Panc1 (cell line): Measurements from ENCODE around the gene KRT1. TPM values are rescaled to one million over a fixed set of nuclear protein-coding genes. Genes with fewer than 3 reads are reported as not detected.

Experiments
- ATAC-seq: fragments of 200-7000 bp; cut with Tn5 transposase; 2 replicates; pipeline ENCODE4 v1.9.1; 2020; ENCODE audit warnings: mild to moderate bottlenecking, moderate library complexity
- BruUV-seq: library from RNA; stranded (reverse); fragments of 400-500 nt; replicated peaks from 2 replicates; lab custom pipeline; 2021; lab: Mats Ljungman, UMichigan
- CTCF ChIA-PET: fragments of 300-600 bp; sonication (Branson Sonifier 250); formaldehyde crosslinking; loops from one replicate; lab custom pipeline; 2022; ENCODE audit warnings: antibody characterized with exemption; lab: Charles Lee
- POLR2A ChIA-PET: fragments of 300-600 bp; sonication (Branson Sonifier 250); formaldehyde crosslinking; loops from one replicate; lab custom pipeline; 2022; ENCODE audit warnings: antibody characterized with exemption; lab: Charles Lee
- DNase-seq: peaks from one replicate; pipeline ENCODE4 v3.0.0-alpha.2; 2010; ENCODE audit warnings: low read depth, low spot score
- H3K27ac ChIP-seq: 2 replicates; pipeline ENCODE4 v1.5.1; 2011; ENCODE audit warnings: mild to moderate bottlenecking, low read length, inconsistent platforms
- H3K27me3 ChIP-seq: fragments of 200-500 bp; sonication (Bioruptor generic); 2 replicates; pipeline ENCODE4 v1.6.0; 2014; ENCODE audit warnings: low read length, inconsistent platforms; ENCODE audit not compliant: control insufficient read depth, insufficient read depth
- H3K36me3 ChIP-seq: fragments of 200-500 bp; sonication (Bioruptor generic); 2 replicates; pipeline ENCODE4 v1.5.1; 2014; ENCODE audit warnings: inconsistent platforms, mild to moderate bottlenecking, low read length, moderate library complexity; ENCODE audit not compliant: control insufficient read depth, insufficient read depth
- H3K4me1 ChIP-seq: 2 replicates; pipeline ENCODE4 v1.5.1; 2011; ENCODE audit warnings: inconsistent platforms, mild to moderate bottlenecking, low read length, moderate library complexity; ENCODE audit not compliant: control insufficient read depth, insufficient read depth
- H3K4me3 ChIP-seq, 2 experiments: 2 replicates each; pipeline ENCODE4 v1.5.1; 2011 to 2012; ENCODE audit warnings: low read depth in 2 of 2, low read length in 2 of 2, mild to moderate bottlenecking in 2 of 2, inconsistent platforms in 1 of 2, moderate library complexity in 1 of 2
- H3K9me3 ChIP-seq: fragments of 200-500 bp; sonication (Bioruptor generic); 2 replicates; pipeline ENCODE4 v1.5.1; 2014; ENCODE audit warnings: low read depth, mild to moderate bottlenecking, inconsistent platforms, low read length, moderate library complexity; ENCODE audit not compliant: control insufficient read depth, insufficient read depth
- CTCF ChIP-seq: fragments of 450-650 bp; IDR thresholded peaks from 2 replicates; pipeline ENCODE4 v1.5.1; 2017; ENCODE audit warnings: mild to moderate bottlenecking
- POLR2AphosphoS5 ChIP-seq: IDR thresholded peaks from 2 replicates; pipeline ENCODE4 v1.6.1; 2012; ENCODE audit warnings: mild to moderate bottlenecking, low read depth, low read length, moderate library complexity
- REST ChIP-seq, 2 experiments: IDR thresholded peaks; 2 replicates each; pipeline ENCODE4 v1.6.1; 2011 to 2012; ENCODE audit warnings: low read depth in 2 of 2, control low read depth in 1 of 2, low read length in 1 of 2, mild to moderate bottlenecking in 1 of 2, moderate library complexity in 1 of 2; ENCODE audit not compliant: insufficient read depth in 1 of 2
- SIN3A ChIP-seq: IDR thresholded peaks from 2 replicates; pipeline ENCODE4 v1.6.1; 2012; ENCODE audit warnings: low read depth, mild to moderate bottlenecking, low read length, moderate library complexity, borderline replicate concordance; ENCODE audit not compliant: insufficient read depth
- TCF7L2 ChIP-seq: IDR thresholded peaks from 2 replicates; pipeline ENCODE4 v1.6.1; 2011; ENCODE audit warnings: mild to moderate bottlenecking, low read depth, low read length, inconsistent platforms
- in situ Hi-C: cut with HindIII; loops from 2 replicates; pipeline ENCODE4 v1.10.0; 2016; ENCODE audit warnings: low sequenced_read_pairs, low pct_unique_long_range_greater_than_20kb
- intact Hi-C: fragments of 100-400 bp; cut with micrococcal nuclease; formaldehyde crosslinking; loops from one replicate; pipeline ENCODE4 v1.10.0; 2022; ENCODE audit not compliant: unreplicated experiment
- total RNA-seq: library from RNA; stranded (reverse); gene quantifications from one replicate; pipeline ENCODE4 v1.2.1, GENCODE V29; 2021; ENCODE audit not compliant: unreplicated experiment

The KRT1 gene
- total RNA-seq, 1 experiment from 2014 or later: not detected

- Histone ChIP-seq H3K4me3 (no peak overlapping the region), H3K27ac (no peak overlapping the region), H3K27me3 (peaks cover 17% of the 10 kb centered on the region), H3K36me3 (no peaks in the 10 kb centered on the region), H3K4me1 (no peaks in the 10 kb centered on the region), H3K9me3 (no peaks in the 10 kb centered on the region)
- intact Hi-C loops (no loop called here), in situ Hi-C loops (no loop called here)
- POLR2A ChIA-PET: interaction anchor here (0.6 kb wide), 1 partner anchor 224 kb away, joined by 3 read pairs; no protein-coding TSS in a partner anchor
- TF ChIP-seq POLR2AphosphoS5: no peak
- no peak for TF ChIP-seq SIN3A
- TF ChIP-seq CTCF: no peak
- TF ChIP-seq TCF7L2: no peak
- no peak for TF ChIP-seq REST (IDR thresholded peaks at IDR 0.05; ENCODE audit: insufficient read depth in 1 of 2, low read depth in 2 of 2, low read length in 1 of 2)
- CTCF ChIA-PET: no interaction called here
- BruUV-seq: no TSS peak
- DNase-seq (no peak), ATAC-seq (no peak)
Observed at GRCh38 chr12:52656616-52657015, 23.6 kb downstream of the KRT1 start.

GRCh38 chr12:52655720-52656124 is 24.5 kb downstream of the KRT1 start:
- Histone ChIP-seq H3K27me3 (peaks cover 17% of the 10 kb centered on the region), H3K36me3 (no peaks in the 10 kb centered on the region), H3K27ac (no peak overlapping the region), H3K4me1 (peaks cover 5% of the 10 kb centered on the region; the same call in 1 of the 2 replicates), H3K9me3 (no peaks in the 10 kb centered on the region), H3K4me3 (no peak overlapping the region)
- POLR2A ChIA-PET: no interaction called here
- no peak for TF ChIP-seq CTCF
- DNase-seq: no peak
- ATAC-seq: peak; percentile 50; the same call in 1 of the 2 replicates
- in situ Hi-C loops: no loop called here
- no TSS peak for BruUV-seq
- CTCF ChIA-PET: no interaction called here
- intact Hi-C loops: no loop called here
